ENCODE measurements around the gene SPRR2G.
"Not testable (repeated sequence)": the region's sequence is repeated elsewhere in the genome, so short reads cannot be mapped to it uniquely, and the experiment has no call there.

Gene SPRR2G

GRCh38 chr1:153112454-153112853, 38.2 kb downstream of the SPRR2G start:
- not testable (repeated sequence) for DNase-seq

GRCh38 chr1:153100245-153100644, 50.4 kb downstream of the SPRR2G start:
- no peak for DNase-seq
